Thyroid gland (tissue), 4 donors: Measurements from ENCODE around the gene LSAMP. TPM values are rescaled to one million over a fixed set of nuclear protein-coding genes. Genes with fewer than 3 reads are reported as not detected.

ENCODE experiments used
- DNase-seq, 2 donors: peaks; one replicate each; pipeline ENCODE4 v3.0.0-alpha.2; 2019
- H3K27ac ChIP-seq, 3 donors: fragments of 200-600 bp; sonication (generic); 1 replicate in 2 of 3; 2 replicates in 1 of 3; pipeline ENCODE4 v1.5.1; 2016 to 2019; ENCODE audit warnings: mild to moderate bottlenecking in 1 of 3, moderate library complexity in 1 of 3
- H3K27me3 ChIP-seq: fragments of 200-600 bp; sonication (generic); one replicate; pipeline ENCODE4 v1.5.1; 2019
- H3K36me3 ChIP-seq, 2 donors: fragments of 200-600 bp; sonication (generic); one replicate each; pipeline ENCODE4 v1.5.1; 2016 to 2019
- H3K4me1 ChIP-seq, 2 donors: fragments of 200-600 bp; sonication (generic); one replicate each; pipeline ENCODE4 v1.5.1; 2017 to 2019
- H3K4me3 ChIP-seq, 3 donors: fragments of 200-600 bp; sonication (generic); replicated peaks in 1 of 3; 1 replicate in 2 of 3; 2 replicates in 1 of 3; pipeline ENCODE4 v1.5.1; 2016; ENCODE audit warnings: mild to moderate bottlenecking in 1 of 3
- H3K9me3 ChIP-seq: fragments of 200-600 bp; sonication (generic); one replicate; pipeline ENCODE4 v1.5.1; 2017
- CTCF ChIP-seq, 6 experiments: fragments of 200-600 bp in 3 of 6; fragments of 450-650 bp in 3 of 6; sonication (generic) in 3 of 6; IDR thresholded peaks; one replicate each; pipeline ENCODE4 v1.5.1; 2016 to 2019; ENCODE audit warnings: antibody characterized with exemption in 6 of 6, mild to moderate bottlenecking in 2 of 6, inconsistent platforms in 1 of 6, moderate library complexity in 1 of 6
- POLR2A ChIP-seq, 2 donors: fragments of 450-650 bp; IDR thresholded peaks; one replicate each; pipeline ENCODE4 v1.6.1; 2017; ENCODE audit warnings: antibody characterized with exemption in 2 of 2, mild to moderate bottlenecking in 2 of 2, moderate library complexity in 1 of 2
- WGBS, 2 donors: methylation state at CpG; one replicate each; pipeline ENCODE4 v1.1.5; 2017; 5-methylcytosine and 5-hydroxymethylcytosine counted together
- intact Hi-C: fragments of 100-400 bp; cut with DNase I; formaldehyde crosslinking; loops from one replicate; pipeline ENCODE4 v1.15.1; 2023
- total RNA-seq, 4 donors: library from RNA; depleted of rRNA; stranded (reverse); fragments of >200 nt; gene quantifications; one replicate each; pipeline ENCODE4 v1.2.3, GENCODE V29; 2016

LSAMP gene
- total RNA-seq, 4 donors from 2014 or later: 0.78 to 2.0 (median 1.8) TPM

- H3K9me3 ChIP-seq: no peaks in the 10 kb centered on the region
- 91 to 96% methylated on average over 2 of the region's 2 CpGs for WGBS, 2 donors
- H3K27me3 ChIP-seq: no peaks in the 10 kb centered on the region
- no peak for TF ChIP-seq CTCF (IDR thresholded peaks at IDR 0.05)
- no peak for TF ChIP-seq POLR2A (IDR thresholded peaks at IDR 0.05)
- H3K36me3 ChIP-seq: no peaks in the 10 kb centered on the region
- intact Hi-C loops: no loop called here
- no peak overlapping the region for H3K27ac ChIP-seq
- no peak for DNase-seq
- H3K4me3 ChIP-seq: no peak overlapping the region
- H3K4me1 ChIP-seq: peaks cover 0 to 5% of the 10 kb centered on the region in 2 donors
Observed at GRCh38 chr3:116029266-116029665, 416.0 kb downstream of the LSAMP start.

GRCh38 chr3:116028157-116028556 is 417.1 kb downstream of the LSAMP start:
- H3K4me1 ChIP-seq: peaks cover 0 to 5% of the 10 kb centered on the region in 2 donors
- no peak overlapping the region for H3K27ac ChIP-seq
- H3K4me3 ChIP-seq: no peak overlapping the region
- intact Hi-C loops: no loop called here
- DNase-seq: no peak
- no peaks in the 10 kb centered on the region for H3K9me3 ChIP-seq
- no peaks in the 10 kb centered on the region for H3K27me3 ChIP-seq
- TF ChIP-seq CTCF (IDR thresholded peaks at IDR 0.05): no peak
- TF ChIP-seq POLR2A (IDR thresholded peaks at IDR 0.05): no peak
- H3K36me3 ChIP-seq: no peaks in the 10 kb centered on the region
- WGBS, 2 donors: 84 to 95% methylated on average over 1 of the region's 1 CpG

GRCh38 chr3:116020989-116021388 is 424.3 kb downstream of the LSAMP start:
- Histone ChIP-seq H3K4me1 (no peaks in the 10 kb centered on the region), H3K9me3 (no peaks in the 10 kb centered on the region), H3K27me3 (no peaks in the 10 kb centered on the region), H3K36me3 (no peaks in the 10 kb centered on the region), H3K4me3 (no peak overlapping the region), H3K27ac (no peak overlapping the region)
- intact Hi-C loops: no loop called here
- TF ChIP-seq POLR2A (IDR thresholded peaks at IDR 0.05) (no peak), CTCF (IDR thresholded peaks at IDR 0.05) (no peak)
- DNase-seq: no peak
- 78 to 93% methylated on average over 1 of the region's 1 CpG for WGBS, 2 donors

GRCh38 chr3:116020495-116020894 is 424.8 kb downstream of the LSAMP start:
- Histone ChIP-seq H3K4me1 (no peaks in the 10 kb centered on the region), H3K27me3 (no peaks in the 10 kb centered on the region), H3K4me3 (no peak overlapping the region), H3K9me3 (no peaks in the 10 kb centered on the region), H3K36me3 (no peaks in the 10 kb centered on the region), H3K27ac (no peak overlapping the region)
- intact Hi-C loops: no loop called here
- DNase-seq: no peak
- WGBS, 2 donors: 67 to 76% methylated on average over 4 of the region's 4 CpGs
- no peak for TF ChIP-seq CTCF (IDR thresholded peaks at IDR 0.05)
- TF ChIP-seq POLR2A (IDR thresholded peaks at IDR 0.05): no peak

GRCh38 chr3:116019254-116019763 is 426.0 kb downstream of the LSAMP start:
- WGBS, 2 donors: 79 to 83% methylated on average over 4 of the region's 4 CpGs
- H3K9me3 ChIP-seq: no peaks in the 10 kb centered on the region
- H3K27ac ChIP-seq: no peak overlapping the region
- TF ChIP-seq CTCF (IDR thresholded peaks at IDR 0.05) (no peak), POLR2A (IDR thresholded peaks at IDR 0.05) (no peak)
- H3K4me1 ChIP-seq: no peaks in the 10 kb centered on the region
- no peak overlapping the region for H3K4me3 ChIP-seq
- H3K27me3 ChIP-seq: no peaks in the 10 kb centered on the region
- intact Hi-C loops: no loop called here
- no peak for DNase-seq
- no peaks in the 10 kb centered on the region for H3K36me3 ChIP-seq
